K562 (cell line): ENCODE measurements around the gene CLIC5. TPM values are rescaled to one million over a fixed set of nuclear protein-coding genes. Genes with fewer than 3 reads are reported as not detected.

ENCODE experiments used
- DIDO1 ChIP-seq: fragments of 450-650 bp; IDR thresholded peaks from 2 replicates; pipeline ENCODE4 v1.6.1; 2016; ENCODE audit warnings: low read depth, missing biosample characterization, missing genetic modification characterization
- EP400 ChIP-seq: fragments of 450-650 bp; IDR thresholded peaks from 2 replicates; pipeline ENCODE4 v1.6.1; 2017; ENCODE audit warnings: antibody characterized with exemption, mild to moderate bottlenecking, moderate library complexity
- HDAC8 ChIP-seq: fragments of 450-650 bp; IDR thresholded peaks from 2 replicates; pipeline ENCODE4 v1.6.1; 2016; ENCODE audit warnings: mild to moderate bottlenecking, missing genetic modification characterization, moderate library complexity, missing compliant biosample characterization
- HNRNPK ChIP-seq: fragments of 200-400 bp; formaldehyde crosslinking; IDR thresholded peaks from one replicate; pipeline ENCODE4 v1.6.1; 2018; ENCODE audit warnings: mild to moderate bottlenecking, low read depth, low read length; ENCODE audit not compliant: poor library complexity, severe bottlenecking
- HNRNPLL ChIP-seq: fragments of 200-400 bp; formaldehyde crosslinking; IDR thresholded peaks from 2 replicates; pipeline ENCODE4 v1.6.1; 2017; ENCODE audit warnings: low read length, low read depth, mild to moderate bottlenecking; ENCODE audit not compliant: poor library complexity, severe bottlenecking
- HOMEZ ChIP-seq: fragments of 250-450 bp; sonication (Bioruptor Pico); IDR thresholded peaks from 2 replicates; pipeline ENCODE4 v1.4.0; 2020; ENCODE audit warnings: mild to moderate bottlenecking, moderate library complexity
- PHTF2 ChIP-seq: fragments of 250-450 bp; sonication (Bioruptor Pico); IDR thresholded peaks from 2 replicates; pipeline ENCODE4 v1.5.0; 2021; ENCODE audit warnings: mild to moderate bottlenecking
- RBM15 ChIP-seq: fragments of 200-400 bp; formaldehyde crosslinking; IDR thresholded peaks from 2 replicates; pipeline ENCODE4 v1.6.1; 2018; ENCODE audit warnings: mild to moderate bottlenecking, low read length, moderate library complexity; ENCODE audit not compliant: insufficient read depth
- RBM22 ChIP-seq: fragments of 200-400 bp; formaldehyde crosslinking; IDR thresholded peaks from 2 replicates; pipeline ENCODE4 v1.6.1; 2018; ENCODE audit warnings: low read length, low read depth; ENCODE audit not compliant: poor library complexity, severe bottlenecking
- ZBTB40 ChIP-seq, 2 experiments: fragments of 450-650 bp in 1 of 2; sonication (generic) in 1 of 2; formaldehyde crosslinking in 1 of 2; IDR thresholded peaks; 2 replicates each; pipeline versions ENCODE4 v1.7.1 to v1.9.0; 2016 to 2022; ENCODE audit warnings: inconsistent platforms in 1 of 2, mild to moderate bottlenecking in 1 of 2, missing genetic modification reagents in 1 of 2
- polyA plus RNA-seq, 8 experiments: library from polyadenylated mRNA; depleted of rRNA in 4 of 8; stranded (reverse) in 5 of 8; unstranded in 3 of 8; fragments of >200 nt; fragmentation: Nextera tagmentation in 2 of 8; fragmentation: Illumina TruSeq in 1 of 8; extraction: Ambion mirVana in 2 of 8; extraction: Trizol in 1 of 8; gene quantifications; 2 replicates each; pipeline versions ENCODE4 v1.2.1 to v1.2.3, GENCODE V29; 2011 to 2014; ENCODE audit warnings: inconsistent platforms in 1 of 8, missing spikeins in 1 of 8
- total RNA-seq, 7 experiments: library from RNA; depleted of rRNA in 6 of 7; stranded (reverse); fragments of >200 nt in 6 of 7; fragmentation: Illumina TruSeq in 2 of 7; extraction: Trizol in 2 of 7; gene quantifications; 2 replicates each; pipeline versions ENCODE4 v1.2.1 to v1.2.3, GENCODE V29; 2011 to 2021; ENCODE audit warnings: low replicate concordance in 1 of 7

Gene CLIC5
- total and polyA plus RNA-seq, 9 of the 15 experiments (the other 6 are each of a cell fraction or from before 2014, with no cell fraction given), result 0.31 TPM; not detected in 8

GRCh38 chr6:45864651-45865050, 151.0 kb downstream of the CLIC5 start (continued):
- TF ChIP-seq ZBTB40 (IDR thresholded peaks at IDR 0.05) (no peak), ZBTB40 (CRISPR knock-in tag; IDR thresholded peaks at IDR 0.05) (no peak), HNRNPK (no peak), RBM15 (no peak), RBM22 (no peak), DIDO1 (tag) (no peak), HNRNPLL (no peak), HDAC8 (tag) (no peak), PHTF2 (CRISPR knock-in tag) (no peak), EP400 (no peak), HOMEZ (CRISPR knock-in tag) (no peak)
